Stimulated activated CD4-positive, alpha-beta T cell treated with anti-CD3 and anti-CD28 coated beads, Interleukin-4, amount 100 ng/mL, for 48 hours (primary cell): ENCODE data around the gene SPAG5.

Experiments used
- DNase-seq, 2 donors: peaks; one replicate each; pipeline ENCODE4 v3.0.0-alpha.2; 2020; ENCODE audit warnings: low read depth in 2 of 2

The SPAG5 gene

DNA sequence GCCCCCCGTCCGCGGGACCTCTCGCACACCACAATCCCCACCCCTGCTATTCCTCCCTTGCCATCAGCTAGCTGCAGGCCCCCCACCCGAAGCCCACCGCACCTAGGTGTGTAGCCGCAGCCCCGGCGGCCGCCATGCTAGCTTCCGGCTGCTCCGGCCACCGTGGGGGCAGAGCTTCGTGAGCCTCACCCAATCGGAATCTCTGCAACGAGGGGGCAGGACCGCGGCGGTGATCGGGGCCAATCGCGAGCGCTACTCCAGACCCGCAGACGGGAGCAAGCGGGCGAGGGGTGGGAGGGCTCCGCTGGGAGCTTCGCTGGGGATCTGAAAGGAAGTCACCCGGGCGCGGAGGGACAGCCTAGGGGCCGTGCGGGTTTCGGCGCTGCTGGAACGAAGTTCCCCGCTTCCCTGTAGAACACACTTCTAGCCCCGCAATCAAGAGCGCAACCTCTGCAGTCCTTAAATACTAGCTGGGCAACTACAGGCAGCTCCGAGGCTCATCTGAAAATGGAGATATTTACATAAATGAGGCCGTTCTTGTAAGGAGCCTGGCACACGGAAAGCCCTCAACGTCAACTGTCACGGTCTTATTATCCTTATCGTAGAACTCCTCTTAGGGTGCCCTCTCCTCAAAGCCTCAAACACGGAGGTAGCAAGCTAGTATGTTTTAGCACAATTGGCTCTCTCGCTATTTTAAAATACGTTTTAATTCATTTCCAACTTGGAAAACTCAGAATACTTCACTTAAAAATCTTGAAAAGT lies 27.3 kb downstream of the SPAG5 start, which contains the start of gene PIGS:
Gene PIGS, minus strand, starts transcription at position 164 of the 762 bp plus-strand sequence. Its CDS starts 28 bp downstream, at position 136.
- DNase-seq, result peak; percentile 91 to 92

DNA sequence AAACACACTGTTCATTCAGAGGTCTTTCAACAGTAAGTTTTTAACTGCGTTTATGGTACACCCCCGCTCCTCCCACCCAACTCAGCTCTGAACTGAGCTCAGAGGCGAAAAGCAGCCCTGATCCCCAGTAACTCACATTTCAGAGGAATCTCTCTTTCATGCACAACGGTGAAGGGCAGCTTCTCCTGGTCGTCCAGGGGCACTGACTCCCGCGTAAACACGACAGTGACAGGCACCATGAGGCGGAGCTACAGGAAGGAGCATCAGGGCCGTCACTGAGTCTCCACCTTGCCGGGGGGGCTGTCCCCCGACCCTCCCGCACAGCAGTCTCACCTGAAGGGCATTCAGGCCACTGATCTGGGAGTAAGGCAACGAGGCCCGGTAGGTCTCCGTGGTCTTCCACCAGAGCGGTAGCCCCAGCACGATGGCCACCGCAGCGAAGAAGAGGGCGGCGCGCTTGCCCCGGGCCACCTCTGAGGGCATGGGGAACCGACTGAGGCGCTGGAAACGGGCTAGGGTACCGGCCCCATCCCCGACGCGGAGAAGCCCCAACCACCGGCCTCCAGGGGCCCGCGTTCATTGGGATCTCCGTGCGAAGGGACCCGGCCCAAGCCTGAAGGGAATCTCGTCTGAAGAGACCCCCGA lies 28.0 kb downstream of the SPAG5 start:
- DNase-seq, result peak in 1 of 2 donors; percentile 36

DNA sequence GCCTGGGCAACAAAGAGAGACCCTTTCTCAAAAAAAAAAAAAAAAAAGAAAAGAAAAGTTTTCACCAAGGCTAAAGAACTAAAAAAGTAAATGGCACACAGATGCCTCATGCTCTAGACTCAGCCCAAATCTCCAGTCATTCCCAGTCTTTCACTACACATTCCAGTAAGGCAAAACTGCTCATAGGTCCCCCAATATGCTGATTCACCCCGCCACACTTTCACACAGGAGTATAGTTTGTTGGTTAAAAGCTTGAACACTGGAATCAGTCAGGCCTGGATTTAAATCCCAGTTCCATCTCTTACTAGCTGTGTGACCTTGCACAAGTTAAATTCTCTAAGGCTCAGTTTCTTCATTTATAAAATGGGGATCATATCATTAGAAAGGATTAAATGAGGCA lies 29.4 kb downstream of the SPAG5 start:
- no peak for DNase-seq

- DNase-seq, result no peak
Observed at GRCh38 chr17:28567604-28568003, 31.2 kb downstream of the SPAG5 start.

GRCh38 chr17:28563475-28563874 lies 35.4 kb downstream of the SPAG5 start:
- no peak for DNase-seq

DNA sequence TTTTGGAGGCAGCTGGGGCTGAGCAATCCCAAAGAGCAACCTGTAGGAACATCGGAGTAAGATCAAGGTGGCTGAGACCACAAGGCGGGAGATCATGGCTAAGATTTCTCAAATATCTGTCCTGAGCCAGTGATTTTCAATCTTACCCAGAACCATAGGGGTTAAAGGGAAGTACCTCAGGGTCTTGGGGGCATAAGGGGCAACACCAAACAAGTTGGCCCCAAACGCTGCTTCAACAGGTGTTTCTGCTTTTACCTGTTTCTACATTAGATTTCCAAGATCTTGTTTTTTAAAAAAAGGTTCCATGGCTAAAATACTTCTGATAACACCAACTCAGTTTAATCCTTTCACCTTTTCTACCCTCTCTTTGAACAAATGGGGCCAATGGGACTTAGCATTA lies 43.8 kb downstream of the SPAG5 start:
- DNase-seq, result no peak

DNA sequence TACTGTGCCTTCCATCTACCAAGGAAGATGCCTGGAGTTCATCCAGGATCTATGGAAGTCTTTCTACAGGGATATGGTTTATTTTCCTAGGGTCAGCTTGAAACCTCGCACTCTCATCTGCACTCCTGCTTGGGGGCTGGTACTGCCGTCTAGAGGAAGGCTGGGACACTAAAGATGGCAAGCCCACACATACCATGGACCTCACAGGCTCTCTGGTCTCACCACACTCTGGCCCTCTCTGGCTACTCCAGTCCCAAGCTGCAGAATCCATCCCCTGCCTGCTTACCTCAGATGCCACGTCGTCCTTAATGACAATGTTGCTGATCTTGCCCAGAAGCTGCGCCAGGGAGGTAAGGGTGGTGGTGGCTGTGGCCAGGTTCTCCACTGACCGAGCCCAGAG lies 44.3 kb downstream of the SPAG5 start:
- DNase-seq, result no peak

DNA sequence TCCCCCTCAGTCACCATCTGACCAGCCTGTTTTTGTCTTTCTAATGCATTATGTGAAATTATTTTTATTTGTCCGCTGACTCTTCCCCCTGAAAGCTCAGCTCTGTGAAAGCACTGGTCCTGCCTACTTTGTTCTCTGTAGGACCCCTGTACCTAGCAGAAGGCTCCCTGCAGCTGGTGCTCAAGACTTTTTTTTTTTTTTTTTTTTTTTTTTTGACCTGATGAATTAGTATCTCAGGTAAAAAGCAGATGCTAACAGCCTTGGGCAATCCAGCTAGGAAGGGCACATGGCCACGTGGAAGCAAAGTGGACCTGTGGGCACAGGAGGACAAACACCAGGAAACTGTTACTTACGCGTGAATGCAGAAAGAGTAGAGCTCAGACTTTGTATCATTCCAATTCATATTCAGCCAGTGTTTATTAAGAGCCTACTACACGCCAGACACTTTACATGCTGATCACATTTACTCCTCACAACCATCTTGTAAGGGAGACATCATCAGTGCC lies 45.8 kb downstream of the SPAG5 start:
- DNase-seq, result no peak

DNA sequence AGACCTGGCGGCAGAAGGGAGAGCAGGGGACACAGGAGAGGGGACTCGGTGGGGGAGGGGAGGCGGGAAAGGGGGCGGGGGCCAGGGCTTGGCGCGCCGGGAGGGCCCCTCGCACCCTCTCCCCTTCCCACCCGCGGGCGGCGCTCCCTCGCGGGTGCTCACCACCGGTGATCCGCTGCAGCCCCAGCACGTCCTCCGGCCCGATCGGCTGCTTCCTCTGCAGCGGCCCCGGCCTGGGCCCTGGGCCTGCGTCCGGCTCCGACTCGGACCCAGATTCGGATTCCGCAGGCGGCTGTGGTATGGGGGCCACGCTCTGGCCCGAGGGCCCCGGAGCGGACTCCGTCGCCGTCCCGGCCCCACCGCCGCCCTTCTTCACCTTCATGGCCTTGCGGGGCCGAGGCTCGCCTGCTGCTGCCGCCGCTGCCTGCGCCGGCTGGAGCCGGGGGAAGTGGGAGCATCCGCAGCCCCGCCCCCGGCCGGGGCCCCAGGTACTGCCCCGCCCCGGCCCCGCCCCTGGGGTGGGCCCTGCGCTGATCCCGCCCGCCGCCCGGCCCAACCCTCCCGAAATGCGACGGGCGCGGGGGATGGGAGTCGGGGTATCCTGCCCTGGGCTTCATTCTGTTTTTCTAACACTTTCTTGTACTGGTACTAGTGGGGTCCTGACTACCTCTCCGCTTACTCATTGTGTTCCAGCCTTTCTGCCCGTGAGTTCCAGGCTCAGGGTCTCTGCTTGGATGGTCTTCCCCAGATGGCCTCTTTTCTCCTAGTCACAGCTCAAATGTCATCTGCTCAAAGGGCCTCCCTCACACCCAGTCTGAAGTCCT lies 46.4 kb downstream of the SPAG5 start, which contains the start of gene UNC119:
Gene UNC119, minus strand, starts transcription at position 449 of the 824 bp plus-strand sequence. Its CDS starts 67 bp downstream, at position 382.
- peak; percentile 75 to 78 for DNase-seq

DNA sequence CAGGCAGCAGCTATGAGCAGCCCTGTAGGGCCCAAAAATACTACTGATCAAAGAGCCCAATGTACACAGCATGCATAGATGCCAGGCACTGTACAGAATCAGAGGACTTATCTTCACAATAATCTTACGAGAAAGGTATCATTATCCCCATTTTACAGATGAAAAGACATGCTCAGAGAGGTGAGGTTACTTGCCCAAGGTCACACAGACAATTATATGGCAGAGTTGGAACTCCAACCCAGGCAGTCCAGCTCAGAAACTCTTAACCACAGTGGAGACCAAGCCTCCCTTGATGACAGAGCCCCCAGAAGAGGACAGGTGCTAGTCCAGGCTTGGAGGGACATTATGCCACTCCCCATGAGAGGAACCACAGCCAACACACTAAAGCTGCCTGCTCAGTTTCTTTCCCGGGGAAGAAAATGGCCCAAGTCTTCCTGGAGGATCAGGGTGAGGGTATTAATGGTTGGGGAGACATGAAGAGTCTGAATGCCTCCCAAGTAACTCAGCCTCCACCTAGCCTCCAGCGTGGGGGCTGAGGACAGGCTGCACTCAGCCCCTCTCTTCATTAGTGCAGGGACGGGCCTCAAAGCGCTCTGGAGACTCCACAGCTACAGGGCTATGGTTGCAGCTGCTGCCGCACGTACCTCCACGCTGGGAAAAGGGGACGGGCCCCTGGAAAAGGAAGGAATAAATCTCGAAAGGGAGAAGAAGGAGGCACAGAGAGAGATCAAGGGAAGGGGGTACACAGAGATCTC lies 47.2 kb downstream of the SPAG5 start:
- DNase-seq, result no peak

DNA sequence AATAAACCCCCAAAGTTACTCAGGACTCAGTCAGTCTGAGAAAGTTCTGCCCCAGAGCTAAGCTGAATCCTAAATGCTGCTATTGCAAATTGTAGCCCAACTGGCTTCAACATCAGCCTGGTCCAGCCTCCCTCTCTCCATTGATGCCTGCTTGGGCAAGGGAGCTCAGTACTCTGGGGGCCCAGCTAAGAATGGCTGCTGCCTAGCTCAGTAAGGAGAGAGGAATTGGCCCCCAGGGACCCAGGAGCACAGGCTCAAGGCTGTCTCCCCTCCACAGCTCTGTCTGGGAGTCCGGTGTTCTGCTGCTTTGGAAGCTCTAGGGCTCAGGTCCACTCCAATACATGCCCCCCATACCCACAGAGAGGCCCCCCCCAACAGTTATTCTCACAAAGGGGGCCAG lies 48.0 kb downstream of the SPAG5 start:
- no peak for DNase-seq

- peak; percentile 28 to 40 for DNase-seq
Observed at GRCh38 chr17:28549236-28550132, 49.3 kb downstream of the SPAG5 start.

DNA sequence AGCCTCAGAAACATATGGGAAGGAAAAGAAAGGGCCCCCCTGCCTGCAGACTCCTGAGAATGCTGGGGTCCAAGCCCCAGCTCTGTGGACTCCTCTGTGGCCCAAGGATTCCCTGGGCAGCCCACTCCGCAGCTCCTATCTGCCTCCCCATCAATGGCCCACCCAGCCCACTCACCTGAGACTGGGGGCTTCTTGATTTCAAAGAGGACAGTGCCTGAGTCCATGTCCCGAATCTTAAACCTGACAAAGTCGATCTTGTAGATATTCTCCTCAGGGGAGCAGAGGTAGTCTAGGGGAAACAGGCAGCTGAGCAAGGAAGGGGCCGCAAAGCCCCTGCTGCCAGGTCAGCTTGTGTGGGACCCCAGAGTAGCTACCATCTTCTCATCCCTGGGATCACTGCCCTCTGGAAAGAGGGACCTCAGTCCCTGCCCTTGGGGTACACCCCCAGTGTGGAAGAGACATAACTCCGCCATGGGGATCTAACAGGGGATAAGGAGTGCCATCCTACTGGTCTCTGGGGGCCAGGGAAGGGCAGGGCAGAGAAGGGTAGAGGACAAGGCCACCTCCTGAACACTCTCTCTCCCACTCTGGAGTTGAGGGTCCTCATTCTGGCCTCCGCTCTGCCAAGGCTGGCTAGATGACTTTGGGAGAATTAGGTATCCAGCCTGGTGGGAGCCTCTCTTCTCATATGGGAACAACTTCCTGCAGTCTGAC lies 50.3 kb downstream of the SPAG5 start:
- DNase-seq, result no peak

DNA sequence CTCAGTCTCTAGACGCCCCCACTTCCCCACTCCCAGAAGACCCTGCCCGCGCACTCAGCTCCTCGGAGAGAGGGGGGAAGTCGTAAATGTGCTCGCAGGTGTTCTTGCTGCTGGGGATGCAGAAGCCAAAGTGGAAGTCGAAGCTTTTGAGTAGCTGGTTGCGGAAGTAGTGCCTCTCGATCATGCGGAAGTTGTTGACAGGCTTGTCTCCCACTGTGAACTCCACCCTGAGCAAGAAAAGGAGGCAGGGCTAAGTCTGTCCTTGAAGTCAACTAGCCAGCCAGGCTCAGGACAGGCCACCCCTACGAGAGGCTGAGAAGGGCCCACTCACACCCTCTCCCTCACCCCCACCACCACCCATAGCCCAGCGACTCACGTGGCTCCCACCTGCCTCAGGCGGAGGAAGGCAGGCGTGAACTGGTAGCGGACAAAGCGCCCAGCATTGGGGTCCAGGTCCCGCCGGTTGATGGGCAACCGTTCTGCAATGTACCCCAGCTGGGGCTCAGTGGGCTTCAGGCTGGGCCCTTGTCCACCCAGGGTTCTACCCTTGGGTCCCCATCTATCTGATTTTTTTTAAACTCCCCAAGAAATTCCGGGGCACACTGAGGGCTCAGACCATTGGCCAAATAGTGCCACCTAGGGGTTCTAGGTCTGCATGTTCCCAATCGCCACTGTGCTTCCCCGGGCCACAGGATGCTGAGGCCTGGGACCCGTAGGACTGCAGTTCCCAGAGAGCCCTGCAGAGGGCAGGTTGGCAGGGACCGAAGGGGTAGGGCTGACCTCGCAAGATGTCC lies 51.0 kb downstream of the SPAG5 start:
- peak; percentile 73 to 79 for DNase-seq

GRCh38 chr17:28547096-28547622 lies 51.7 kb downstream of the SPAG5 start:
- no peak for DNase-seq

GRCh38 chr17:28545787-28546415 lies 52.9 kb downstream of the SPAG5 start:
- no peak for DNase-seq

DNA sequence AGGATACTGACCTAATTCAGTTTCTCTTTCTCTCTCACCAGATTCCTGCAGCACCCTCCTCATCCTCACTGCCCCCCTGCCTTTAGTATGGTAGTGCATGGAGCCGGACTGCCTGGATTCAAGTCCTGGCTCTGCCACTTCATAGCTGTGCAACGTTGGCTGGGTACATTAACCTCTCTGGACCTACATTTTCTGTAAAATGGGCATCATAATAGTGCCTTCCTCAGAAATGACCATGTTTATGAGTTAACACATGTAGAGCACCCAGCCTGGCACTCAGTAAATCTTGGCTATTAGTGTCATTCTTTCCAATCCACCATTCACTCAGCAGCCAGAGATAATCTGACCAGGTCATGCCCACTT lies 53.7 kb downstream of the SPAG5 start:
- no peak for DNase-seq
